ENCODE data around the gene BCL2L2.
"Not testable (repeated sequence)": the region's sequence is repeated elsewhere in the genome, so short reads cannot be mapped to it uniquely, and the experiment has no call there.

GRCh38 chr14:23277928-23278327 is 28.7 kb upstream of the BCL2L2 start:
- TF ChIP-seq, protein P1, sequence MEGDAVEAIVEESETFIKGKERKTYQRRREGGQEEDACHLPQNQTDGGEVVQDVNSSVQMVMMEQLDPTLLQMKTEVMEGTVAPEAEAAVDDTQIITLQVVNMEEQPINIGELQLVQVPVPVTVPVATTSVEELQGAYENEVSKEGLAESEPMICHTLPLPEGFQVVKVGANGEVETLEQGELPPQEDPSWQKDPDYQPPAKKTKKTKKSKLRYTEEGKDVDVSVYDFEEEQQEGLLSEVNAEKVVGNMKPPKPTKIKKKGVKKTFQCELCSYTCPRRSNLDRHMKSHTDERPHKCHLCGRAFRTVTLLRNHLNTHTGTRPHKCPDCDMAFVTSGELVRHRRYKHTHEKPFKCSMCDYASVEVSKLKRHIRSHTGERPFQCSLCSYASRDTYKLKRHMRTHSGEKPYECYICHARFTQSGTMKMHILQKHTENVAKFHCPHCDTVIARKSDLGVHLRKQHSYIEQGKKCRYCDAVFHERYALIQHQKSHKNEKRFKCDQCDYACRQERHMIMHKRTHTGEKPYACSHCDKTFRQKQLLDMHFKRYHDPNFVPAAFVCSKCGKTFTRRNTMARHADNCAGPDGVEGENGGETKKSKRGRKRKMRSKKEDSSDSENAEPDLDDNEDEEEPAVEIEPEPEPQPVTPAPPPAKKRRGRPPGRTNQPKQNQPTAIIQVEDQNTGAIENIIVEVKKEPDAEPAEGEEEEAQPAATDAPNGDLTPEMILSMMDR (IDR thresholded peaks at IDR 0.05; ENCODE audit: insufficient read depth, low read length) = not testable (repeated sequence)
- not testable (repeated sequence) for TF ChIP-seq POLR2AphosphoS5, GABPA (IDR thresholded peaks at IDR 0.05; ENCODE audit: low read depth)
